ENCODE results near the gene STAP1. TPM values are rescaled to one million over a fixed set of nuclear protein-coding genes. Genes with fewer than 3 reads are reported as not detected.

The STAP1 gene
- total RNA-seq, 1 experiment from 2014 or later, result not detected

DNA sequence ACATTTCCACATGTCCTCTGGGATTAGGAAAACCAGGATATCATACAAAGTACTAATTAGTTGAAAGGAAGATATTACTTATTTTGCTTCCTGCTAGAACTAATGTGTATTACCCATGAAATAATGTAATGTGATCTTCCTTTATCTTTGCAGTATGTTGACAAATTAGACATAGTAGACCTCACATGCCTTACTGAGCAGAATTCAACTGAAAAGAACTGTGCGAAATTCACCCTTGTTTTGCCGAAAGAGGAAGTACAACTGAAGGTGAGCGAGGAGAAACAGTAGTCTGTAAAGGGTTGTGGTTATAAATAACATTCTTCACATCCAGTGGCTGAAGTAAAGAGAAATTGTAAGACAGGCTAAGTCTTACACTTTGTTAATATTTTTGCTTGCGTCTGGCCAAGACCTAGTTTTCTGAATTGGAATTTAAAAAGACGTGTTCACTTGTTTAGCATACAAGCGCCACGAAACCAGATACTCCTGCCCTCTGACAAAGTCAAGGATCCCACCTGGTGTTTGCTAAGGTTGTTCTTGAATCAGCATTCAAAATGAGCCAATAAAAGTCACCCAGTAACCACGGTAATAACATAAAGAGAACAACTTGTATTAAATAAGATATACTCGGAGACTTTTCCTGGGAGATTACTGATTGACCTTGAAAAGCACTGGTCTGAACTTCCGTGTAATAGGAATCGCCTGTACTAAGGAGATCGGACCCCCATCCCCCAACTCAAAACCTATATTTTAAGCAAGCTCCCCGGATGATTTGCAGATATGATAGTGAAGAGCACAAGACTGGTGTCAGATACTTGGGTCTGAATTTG, 16.9 kb downstream of the STAP1 start:
- ChIA-PET RAD21 (ENCODE audit: low non-redundant PET in 1 of 2, low total read pairs in 2 of 2, uncharacterized antibody in 2 of 2, unreplicated experiment in 2 of 2) (no interaction called here), POLR2A (no interaction called here), CTCF (no interaction called here)
- Histone ChIP-seq H4K20me1 (ENCODE audit: insufficient read depth) (no peaks in the 10 kb centered on the region), H3K4me1 (ENCODE audit: control insufficient read depth in 1 of 2, insufficient read depth in 2 of 2, low read length in 2 of 2) (no peaks in the 10 kb centered on the region), H3K36me3 (ENCODE audit: control insufficient read depth in 1 of 2, insufficient read depth in 2 of 2, low read length in 2 of 2) (no peaks in the 10 kb centered on the region), H3K9me3 (ENCODE audit: control insufficient read depth in 1 of 2, insufficient read depth in 1 of 2, low read depth in 1 of 2, low read length in 2 of 2) (no peaks in the 10 kb centered on the region), H3K9me2 (ENCODE audit: insufficient read depth) (no peaks in the 10 kb centered on the region), H2AFZ (ENCODE audit: low read depth, low read length, poor library complexity, severe bottlenecking) (no peak overlapping the region), H3K27ac (ENCODE audit: low read depth, low read length) (no peak overlapping the region), H3K79me2 (ENCODE audit: insufficient read depth, low read length) (no peaks in the 10 kb centered on the region), H3K4me2 (ENCODE audit: low read length) (no peak overlapping the region), H3K27me3 (ENCODE audit: insufficient read depth, low read length) (no peaks in the 10 kb centered on the region), H3K9ac (ENCODE audit: low read length) (no peak overlapping the region), H3K4me3 (replicated peaks in 1 of 2; ENCODE audit: low read depth in 1 of 2, low read length in 2 of 2) (no peak overlapping the region)
- BruUV-seq (replicated peaks), result no TSS peak
- DNase-seq (ENCODE audit: low read depth, low spot score) (no peak), ATAC-seq (no peak)
- TF ChIP-seq JUND (IDR thresholded peaks at IDR 0.05) (no peak), EGR1 (IDR thresholded peaks at IDR 0.05; ENCODE audit: low read depth) (no peak), SP1 (IDR thresholded peaks at IDR 0.05; ENCODE audit: low read depth) (no peak), CBX3 (IDR thresholded peaks at IDR 0.05; ENCODE audit: low read depth) (no peak), TCF7L2 (IDR thresholded peaks at IDR 0.05; ENCODE audit: borderline replicate concordance, extremely low read depth, insufficient read depth, insufficient read length) (no peak), ZFX (IDR thresholded peaks at IDR 0.05) (no peak), FOSL1 (IDR thresholded peaks at IDR 0.05; ENCODE audit: low read depth) (no peak), POLR2AphosphoS5 (IDR thresholded peaks at IDR 0.05; ENCODE audit: low read depth, low read length) (no peak), SIN3A (IDR thresholded peaks at IDR 0.05; ENCODE audit: low read depth) (no peak), YY1 (IDR thresholded peaks at IDR 0.05; ENCODE audit: extremely low read depth, insufficient replicate concordance, low read depth, low read length) (no peak), POLR2A (IDR thresholded peaks at IDR 0.05; ENCODE audit: borderline replicate concordance, extremely low read depth, insufficient read depth, insufficient read length) (no peak)
- TF ChIP-seq, protein P1, sequence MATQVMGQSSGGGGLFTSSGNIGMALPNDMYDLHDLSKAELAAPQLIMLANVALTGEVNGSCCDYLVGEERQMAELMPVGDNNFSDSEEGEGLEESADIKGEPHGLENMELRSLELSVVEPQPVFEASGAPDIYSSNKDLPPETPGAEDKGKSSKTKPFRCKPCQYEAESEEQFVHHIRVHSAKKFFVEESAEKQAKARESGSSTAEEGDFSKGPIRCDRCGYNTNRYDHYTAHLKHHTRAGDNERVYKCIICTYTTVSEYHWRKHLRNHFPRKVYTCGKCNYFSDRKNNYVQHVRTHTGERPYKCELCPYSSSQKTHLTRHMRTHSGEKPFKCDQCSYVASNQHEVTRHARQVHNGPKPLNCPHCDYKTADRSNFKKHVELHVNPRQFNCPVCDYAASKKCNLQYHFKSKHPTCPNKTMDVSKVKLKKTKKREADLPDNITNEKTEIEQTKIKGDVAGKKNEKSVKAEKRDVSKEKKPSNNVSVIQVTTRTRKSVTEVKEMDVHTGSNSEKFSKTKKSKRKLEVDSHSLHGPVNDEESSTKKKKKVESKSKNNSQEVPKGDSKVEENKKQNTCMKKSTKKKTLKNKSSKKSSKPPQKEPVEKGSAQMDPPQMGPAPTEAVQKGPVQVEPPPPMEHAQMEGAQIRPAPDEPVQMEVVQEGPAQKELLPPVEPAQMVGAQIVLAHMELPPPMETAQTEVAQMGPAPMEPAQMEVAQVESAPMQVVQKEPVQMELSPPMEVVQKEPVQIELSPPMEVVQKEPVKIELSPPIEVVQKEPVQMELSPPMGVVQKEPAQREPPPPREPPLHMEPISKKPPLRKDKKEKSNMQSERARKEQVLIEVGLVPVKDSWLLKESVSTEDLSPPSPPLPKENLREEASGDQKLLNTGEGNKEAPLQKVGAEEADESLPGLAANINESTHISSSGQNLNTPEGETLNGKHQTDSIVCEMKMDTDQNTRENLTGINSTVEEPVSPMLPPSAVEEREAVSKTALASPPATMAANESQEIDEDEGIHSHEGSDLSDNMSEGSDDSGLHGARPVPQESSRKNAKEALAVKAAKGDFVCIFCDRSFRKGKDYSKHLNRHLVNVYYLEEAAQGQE (IDR thresholded peaks at IDR 0.05; ENCODE audit: low read depth), result no peak
- TF ChIP-seq, protein P2, sequence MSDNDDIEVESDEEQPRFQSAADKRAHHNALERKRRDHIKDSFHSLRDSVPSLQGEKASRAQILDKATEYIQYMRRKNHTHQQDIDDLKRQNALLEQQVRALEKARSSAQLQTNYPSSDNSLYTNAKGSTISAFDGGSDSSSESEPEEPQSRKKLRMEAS (IDR thresholded peaks at IDR 0.05), result no peak
- TF ChIP-seq, protein P3, sequence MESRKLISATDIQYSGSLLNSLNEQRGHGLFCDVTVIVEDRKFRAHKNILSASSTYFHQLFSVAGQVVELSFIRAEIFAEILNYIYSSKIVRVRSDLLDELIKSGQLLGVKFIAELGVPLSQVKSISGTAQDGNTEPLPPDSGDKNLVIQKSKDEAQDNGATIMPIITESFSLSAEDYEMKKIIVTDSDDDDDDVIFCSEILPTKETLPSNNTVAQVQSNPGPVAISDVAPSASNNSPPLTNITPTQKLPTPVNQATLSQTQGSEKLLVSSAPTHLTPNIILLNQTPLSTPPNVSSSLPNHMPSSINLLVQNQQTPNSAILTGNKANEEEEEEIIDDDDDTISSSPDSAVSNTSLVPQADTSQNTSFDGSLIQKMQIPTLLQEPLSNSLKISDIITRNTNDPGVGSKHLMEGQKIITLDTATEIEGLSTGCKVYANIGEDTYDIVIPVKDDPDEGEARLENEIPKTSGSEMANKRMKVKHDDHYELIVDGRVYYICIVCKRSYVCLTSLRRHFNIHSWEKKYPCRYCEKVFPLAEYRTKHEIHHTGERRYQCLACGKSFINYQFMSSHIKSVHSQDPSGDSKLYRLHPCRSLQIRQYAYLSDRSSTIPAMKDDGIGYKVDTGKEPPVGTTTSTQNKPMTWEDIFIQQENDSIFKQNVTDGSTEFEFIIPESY (IDR thresholded peaks at IDR 0.05; ENCODE audit: extremely low read depth, insufficient replicate concordance, low read length), result no peak
- TF ChIP-seq, protein P4, sequence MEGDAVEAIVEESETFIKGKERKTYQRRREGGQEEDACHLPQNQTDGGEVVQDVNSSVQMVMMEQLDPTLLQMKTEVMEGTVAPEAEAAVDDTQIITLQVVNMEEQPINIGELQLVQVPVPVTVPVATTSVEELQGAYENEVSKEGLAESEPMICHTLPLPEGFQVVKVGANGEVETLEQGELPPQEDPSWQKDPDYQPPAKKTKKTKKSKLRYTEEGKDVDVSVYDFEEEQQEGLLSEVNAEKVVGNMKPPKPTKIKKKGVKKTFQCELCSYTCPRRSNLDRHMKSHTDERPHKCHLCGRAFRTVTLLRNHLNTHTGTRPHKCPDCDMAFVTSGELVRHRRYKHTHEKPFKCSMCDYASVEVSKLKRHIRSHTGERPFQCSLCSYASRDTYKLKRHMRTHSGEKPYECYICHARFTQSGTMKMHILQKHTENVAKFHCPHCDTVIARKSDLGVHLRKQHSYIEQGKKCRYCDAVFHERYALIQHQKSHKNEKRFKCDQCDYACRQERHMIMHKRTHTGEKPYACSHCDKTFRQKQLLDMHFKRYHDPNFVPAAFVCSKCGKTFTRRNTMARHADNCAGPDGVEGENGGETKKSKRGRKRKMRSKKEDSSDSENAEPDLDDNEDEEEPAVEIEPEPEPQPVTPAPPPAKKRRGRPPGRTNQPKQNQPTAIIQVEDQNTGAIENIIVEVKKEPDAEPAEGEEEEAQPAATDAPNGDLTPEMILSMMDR (IDR thresholded peaks at IDR 0.05 in 2 of 3, conservative IDR thresholded peaks at IDR 0.05 in 1 of 3; ENCODE audit: borderline replicate concordance in 1 of 3, insufficient read depth in 1 of 3, low read depth in 2 of 3, low read length in 2 of 3), result no peak
- intact Hi-C loops (cut with micrococcal nuclease), result no loop called here

Data from HCT116 (cell line).